ENCODE measurements around the gene ATP2B2.
"Not testable (repeated sequence)": the region's sequence is repeated elsewhere in the genome, so short reads cannot be mapped to it uniquely, and the experiment has no call there.

Gene ATP2B2

DNA sequence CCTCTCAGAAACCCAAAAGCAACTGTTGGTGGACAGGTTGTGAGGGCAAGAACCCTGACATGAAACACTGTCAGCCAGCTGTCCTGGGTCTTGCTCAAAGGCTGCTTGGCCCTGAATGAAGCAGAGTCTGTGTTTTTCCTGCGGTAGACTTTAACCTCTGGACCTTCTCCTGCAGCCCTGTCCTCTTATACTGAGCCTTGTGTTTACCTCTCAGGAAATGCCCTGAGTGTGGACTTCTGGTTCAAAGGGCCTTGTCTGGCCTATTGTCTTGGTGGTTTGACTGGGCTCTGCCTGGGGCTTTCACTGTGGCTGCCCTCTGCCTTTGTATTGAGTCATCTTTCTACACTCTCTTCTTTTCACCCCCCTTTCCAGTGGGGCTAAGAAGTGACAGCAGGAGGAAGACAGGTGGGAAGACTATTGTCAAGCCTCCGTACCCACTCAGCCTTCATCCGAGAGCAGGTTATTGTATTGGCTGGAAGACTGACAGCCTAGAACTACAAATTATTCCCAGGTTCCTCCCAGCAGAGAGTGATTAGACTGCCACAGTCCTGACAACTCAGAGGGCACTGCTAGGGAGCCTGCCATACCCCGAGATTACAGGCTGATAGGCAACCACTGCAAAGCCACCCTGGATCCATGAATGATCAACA, 187.9 kb downstream of the ATP2B2 start:
- DNase-seq, result no peak

DNA sequence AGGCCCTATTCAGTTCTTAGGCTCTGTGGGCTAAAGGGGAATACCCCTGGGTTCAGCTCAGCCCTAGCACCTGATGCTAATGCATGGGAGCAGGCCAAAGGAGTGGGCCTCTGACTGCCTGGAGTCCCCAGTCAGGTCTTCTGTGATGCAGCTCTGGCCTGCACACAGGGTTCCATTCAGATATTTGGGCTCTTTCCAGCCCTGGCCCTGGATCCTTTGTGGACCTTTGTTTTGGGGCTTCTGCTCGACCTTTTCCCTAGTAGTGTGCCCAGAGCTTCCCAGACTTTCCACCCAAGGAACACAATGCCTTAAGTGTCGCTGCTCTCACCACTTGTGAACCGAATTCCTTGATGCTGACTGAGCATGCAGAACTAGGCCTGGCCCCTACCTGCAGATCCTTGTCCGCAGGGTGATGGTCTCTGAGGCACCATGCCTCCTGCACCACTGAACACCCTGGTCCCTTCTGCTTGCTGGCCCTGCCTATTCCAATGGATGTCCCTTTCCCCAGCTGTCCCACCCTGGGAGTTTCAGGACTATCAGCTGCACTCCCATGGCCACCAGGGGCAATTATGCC, 189.5 kb downstream of the ATP2B2 start:
- DNase-seq, result no peak

DNA sequence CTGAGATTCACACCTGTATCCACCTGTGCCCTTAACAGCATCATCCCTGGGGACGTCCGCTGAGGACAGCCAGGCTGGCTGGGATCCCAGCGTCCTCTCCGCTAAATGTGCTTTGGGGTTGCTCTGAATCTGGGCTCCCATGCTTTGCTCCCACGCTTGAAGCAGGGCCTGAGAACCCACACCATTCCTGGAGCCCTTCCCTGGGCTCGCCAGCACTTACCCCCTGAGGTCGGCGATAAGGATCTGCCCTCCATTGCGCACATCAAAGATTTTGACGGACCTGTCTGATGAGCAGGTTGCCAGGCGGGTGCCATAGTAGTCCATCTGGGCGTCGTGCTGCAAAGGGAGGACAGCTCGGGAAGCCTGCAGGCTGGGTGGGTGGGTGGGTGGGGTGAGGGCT, 190.3 kb downstream of the ATP2B2 start:
- DNase-seq, result no peak

DNA sequence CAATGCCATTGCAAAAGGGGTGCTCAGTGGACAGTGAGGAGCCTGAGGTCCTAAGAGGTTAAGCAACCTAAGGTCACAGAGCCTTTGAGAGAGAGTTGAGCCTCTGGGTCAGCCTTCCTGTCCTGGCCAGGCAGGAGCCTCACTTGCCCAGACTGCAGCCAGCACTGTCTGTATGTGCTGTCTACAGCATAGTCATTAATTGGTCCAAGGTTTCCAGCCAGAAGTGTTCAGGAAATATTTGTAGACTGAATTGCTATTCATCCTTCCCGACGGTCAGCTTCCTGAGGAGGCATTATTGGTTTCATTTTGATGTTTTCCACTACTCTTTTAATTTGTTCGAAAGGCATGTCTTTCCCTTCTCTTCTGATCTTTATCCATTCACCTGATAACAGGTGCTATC, 192.5 kb downstream of the ATP2B2 start:
- DNase-seq, result no peak

DNA sequence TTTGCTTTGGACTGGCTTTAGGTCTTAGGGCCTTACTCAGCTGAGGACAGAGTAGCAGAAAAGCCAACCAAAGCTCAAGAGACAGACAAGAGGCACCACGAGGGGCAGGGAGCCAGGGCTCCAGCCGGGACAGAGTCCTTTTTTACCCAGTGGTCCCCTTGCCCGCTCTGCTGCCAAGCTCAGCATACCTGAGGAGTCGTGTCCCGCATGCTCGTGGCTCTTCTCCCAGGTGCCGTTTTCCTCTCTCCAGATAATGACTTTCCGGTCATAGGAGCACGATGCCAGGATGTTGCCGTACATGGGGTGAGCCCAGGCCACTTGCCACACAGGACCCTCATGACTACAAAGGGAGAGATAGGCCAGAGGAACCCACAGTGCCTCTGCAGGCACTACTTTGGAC, 193.0 kb downstream of the ATP2B2 start:
- no peak for DNase-seq

DNA sequence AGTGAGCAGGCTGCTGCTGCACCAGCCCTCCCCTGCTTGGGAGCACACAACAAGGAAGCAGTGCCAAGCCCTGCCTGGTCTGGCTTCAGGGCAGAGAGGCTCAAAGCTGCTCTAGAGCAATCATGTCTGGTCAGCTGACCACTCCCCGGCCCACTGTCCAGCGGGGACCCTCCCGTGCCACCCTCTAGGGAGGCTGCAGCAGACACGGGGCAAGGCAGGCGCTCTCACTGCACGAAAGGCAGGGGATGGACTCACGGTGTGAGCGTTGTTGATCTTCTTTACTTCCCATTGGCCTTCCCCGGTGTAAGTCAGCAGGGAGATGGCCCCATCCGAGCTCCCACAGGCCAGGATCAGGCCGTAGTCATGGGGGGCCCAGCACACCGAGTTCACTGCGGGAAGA, 193.7 kb downstream of the ATP2B2 start:
- no peak for DNase-seq

DNA sequence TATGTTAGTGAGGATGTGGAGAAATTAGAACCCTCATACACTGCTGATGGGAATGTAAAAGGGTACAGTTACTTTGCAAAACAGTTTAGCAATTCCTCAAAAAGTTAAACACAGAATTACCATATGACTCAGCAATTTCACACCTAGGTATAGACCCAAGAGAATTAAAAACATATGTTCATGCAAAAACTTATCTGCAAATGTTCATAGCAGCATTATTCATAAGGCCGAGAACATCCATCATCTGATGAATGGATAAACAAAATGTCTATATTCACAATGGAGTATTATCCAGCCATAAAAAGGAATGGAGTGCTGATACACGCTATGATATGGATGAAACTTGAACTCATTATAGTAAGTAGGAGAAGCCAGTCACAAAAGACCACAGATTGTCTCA, 194.8 kb downstream of the ATP2B2 start:
- no peak for DNase-seq

DNA sequence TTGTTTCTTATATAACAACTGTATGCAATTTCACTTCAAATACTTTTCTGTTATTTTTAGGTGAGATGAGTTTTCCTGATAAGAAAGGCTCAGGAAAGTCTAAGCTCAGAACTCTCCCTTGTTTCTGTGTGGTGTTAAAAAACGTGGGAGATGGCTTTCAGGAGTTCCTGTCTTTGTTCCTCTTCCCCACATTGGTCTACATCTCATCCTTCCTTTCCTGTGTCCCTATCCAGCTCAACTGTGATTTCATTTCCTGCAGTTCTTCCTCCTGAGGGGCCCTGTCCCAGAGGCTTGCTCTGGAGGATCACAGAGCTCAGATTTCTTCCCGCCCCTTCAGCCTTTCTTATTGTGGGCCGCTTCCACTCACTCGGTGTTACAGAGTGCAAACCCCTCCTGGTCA, 195.7 kb downstream of the ATP2B2 start:
- no peak for DNase-seq

DNA sequence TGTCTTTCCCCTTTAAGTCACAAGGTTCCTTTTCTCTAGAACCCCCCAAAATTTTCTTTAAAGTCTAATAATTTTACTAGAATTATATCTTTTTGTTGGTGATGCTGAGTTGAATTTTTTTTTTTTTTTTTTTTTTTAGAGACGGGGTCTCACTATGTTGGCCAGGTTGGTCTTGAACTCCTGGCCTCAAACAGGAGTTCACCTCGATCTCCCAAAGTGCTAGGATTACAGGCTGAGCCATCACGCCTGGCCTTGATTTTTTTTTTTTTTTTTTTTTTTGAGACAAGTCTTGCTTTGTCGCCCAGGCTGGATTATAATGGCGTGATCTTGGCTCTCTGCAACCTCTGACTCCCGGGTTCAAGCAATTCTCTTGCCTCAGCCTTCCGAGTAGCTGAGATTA, 196.7 kb downstream of the ATP2B2 start:
- DNase-seq, result no peak

DNA sequence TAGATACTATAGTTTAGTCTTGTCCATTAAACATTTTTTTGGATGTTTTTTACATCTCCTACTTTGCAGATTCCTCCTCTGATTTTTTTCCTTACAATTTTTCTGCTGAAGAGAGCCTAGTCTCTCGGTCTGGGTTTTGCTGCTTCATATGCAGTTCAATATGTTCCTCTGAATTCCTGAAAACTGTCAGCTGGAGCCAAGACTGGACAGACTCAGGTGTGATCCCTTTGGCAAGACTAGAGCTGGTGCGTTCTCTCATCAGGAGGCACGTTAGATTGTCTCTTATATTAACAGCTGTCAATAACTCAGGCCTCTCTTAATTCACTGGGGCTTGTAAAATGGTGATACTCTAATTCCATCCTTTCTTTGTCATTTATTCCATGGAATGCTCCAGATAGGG, 199.2 kb downstream of the ATP2B2 start:
- DNase-seq, result no peak

DNA sequence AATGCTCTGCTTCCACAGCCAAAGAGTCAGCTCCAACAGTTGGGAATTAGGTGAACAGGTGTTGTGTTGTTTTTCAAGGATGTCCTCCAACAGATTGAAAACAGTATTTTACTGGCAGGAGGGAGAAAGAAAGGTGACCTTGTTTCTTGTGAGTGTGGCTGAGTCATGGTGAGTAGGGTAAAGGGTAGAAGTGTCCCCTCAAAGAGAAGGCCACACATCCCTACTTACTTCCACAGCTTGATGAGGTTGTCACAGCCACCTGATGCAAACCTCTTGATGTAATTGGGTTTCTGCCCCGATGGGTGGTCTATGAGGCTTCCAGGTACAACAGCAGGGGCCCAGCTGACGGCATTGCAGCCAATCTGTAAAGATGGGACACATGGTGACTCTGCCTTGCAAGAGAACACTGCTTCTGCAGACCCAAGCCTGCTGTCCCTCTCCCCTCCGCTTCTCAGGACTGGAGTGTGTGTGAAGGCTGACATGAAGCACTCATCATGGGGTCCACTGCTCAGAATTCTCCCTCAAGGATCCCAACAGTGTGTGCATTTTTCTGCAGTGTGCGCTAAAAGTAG, 200.0 kb downstream of the ATP2B2 start:
- DNase-seq, result no peak

DNA sequence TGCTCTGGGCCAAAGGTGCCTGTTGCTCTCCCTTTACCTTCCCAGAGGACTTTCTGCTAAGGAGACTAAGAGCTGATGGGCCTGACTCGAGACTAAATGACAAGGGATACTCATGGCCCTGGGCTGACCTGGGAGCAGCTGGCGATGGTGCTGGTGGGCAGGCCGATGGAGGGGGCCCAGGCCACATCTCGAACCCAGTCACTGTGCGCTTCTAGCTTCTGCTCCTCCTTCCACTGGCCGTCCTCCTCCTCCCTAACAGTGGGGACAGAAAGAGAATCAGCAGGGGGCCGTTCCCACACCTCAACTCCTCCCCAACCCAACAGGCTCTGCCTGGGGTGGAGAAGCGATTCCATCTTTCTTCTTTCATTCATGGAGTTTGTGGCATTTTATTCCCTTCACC, 200.5 kb downstream of the ATP2B2 start:
- no peak for DNase-seq

DNA sequence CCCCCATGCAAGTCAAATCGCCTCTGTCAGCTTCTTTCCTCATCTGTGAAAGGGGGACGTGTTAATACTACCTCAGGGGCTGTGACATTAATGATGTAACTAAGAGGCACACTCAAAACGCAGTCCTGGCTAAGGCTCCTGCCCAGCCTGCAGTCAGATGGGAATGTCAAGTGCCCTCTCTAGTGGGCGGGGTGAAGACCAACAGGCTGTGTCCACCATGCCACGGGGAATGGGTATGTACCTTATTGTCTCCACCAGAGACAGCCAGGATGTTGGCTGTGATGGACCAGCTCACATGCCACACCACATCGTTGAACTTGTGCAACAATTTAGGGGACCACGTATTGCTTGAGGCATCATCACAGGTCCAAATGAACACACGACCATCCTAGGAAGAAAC, 201.6 kb downstream of the ATP2B2 start:
- DNase-seq, result no peak

DNA sequence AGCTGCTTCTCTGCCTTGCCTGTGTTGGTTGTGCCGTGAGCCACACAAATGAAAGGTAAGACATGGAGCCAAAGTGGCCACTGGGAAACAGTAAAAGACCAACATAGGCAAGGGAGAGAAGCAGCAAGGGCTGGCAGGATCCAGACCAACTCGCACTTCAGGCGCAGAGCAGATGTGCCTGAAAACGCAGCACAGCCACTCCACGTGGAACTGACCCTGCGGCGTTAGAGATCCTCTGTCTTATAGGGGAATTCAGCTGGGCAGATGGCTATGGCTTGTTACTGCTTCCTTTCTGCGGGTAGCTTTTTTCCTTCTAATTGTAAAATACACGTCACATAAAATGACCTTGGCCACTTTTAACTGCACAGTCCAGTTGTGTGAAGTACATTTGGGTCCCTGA, 202.3 kb downstream of the ATP2B2 start:
- DNase-seq, result no peak

DNA sequence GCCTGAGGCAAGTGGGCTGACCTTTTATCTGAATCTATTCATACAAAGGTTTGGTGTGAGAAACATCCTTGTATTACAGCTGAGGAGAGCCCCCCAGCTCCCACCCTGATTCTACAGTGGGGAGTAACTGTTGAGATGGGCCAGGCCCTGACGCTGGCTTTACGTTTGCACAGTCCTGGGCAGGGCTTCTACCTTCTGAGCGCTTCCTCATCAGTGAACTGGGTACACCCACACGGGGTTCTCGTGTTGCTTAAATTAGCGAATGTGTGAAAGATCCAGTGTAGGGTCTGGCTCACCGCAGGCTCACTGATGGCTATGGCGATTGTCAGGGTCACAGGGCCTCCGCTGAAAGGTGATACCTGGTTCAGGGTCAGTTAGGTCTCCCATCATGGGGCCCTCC, 205.3 kb downstream of the ATP2B2 start:
- DNase-seq, result no peak

DNA sequence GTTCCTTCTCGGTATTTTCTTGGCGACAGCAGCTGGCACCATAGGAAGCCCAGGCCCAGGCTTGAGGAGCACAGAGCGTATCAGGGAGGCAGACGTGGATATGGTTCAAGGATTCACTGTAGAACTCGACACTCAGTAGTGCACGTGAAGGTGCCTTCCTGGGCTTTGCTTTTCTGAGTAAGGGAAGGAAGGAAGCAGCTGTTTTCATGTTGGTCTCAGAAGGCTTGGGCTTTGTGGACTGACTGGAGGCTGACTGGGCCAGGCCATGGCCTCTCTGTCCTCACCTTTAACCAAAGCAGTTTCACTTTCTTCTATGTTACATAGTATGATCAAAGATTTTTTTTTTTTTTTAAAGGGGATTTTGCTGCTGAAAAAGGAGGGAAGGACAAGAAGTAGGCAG, 205.7 kb downstream of the ATP2B2 start:
- no peak for DNase-seq

DNA sequence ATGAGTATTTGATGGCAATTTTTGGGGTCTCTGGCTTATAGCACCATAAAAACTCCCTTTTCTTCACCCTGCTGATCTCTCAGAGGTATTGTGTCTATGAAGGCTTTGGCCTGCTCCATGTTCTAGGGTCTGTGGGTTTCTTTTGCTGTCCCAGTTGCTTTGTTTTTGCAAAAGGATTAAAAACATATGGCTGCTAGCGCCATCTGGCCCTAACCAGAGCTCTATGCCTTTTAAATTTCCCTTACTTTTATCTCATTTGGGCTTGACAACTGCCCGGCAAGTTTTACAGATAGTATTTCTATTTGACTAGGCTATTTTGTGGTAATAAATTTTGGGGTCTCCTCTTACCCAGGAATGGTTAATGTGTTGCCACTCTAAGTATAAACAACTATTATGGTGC, 206.2 kb downstream of the ATP2B2 start:
- no peak for DNase-seq

DNA sequence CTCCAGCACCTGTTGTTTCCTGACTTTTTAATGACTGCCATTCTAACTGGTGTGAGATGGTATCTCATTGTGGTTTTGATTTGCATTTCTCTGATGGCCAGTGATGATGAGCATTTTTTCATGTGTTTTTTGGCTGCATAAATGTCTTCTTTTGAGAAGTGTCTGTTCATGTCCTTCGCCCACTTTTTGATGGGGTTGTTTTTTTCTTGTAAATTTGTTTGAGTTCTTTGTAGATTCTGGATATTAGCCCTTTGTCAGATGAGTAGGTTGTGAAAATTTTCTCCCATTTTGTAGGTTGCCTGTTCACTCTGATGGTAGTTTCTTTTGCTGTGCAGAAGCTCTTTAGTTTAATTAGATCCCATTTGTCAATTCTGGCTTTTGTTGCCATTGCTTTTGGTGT, 207.3 kb downstream of the ATP2B2 start:
- DNase-seq, result not testable (repeated sequence)

DNA sequence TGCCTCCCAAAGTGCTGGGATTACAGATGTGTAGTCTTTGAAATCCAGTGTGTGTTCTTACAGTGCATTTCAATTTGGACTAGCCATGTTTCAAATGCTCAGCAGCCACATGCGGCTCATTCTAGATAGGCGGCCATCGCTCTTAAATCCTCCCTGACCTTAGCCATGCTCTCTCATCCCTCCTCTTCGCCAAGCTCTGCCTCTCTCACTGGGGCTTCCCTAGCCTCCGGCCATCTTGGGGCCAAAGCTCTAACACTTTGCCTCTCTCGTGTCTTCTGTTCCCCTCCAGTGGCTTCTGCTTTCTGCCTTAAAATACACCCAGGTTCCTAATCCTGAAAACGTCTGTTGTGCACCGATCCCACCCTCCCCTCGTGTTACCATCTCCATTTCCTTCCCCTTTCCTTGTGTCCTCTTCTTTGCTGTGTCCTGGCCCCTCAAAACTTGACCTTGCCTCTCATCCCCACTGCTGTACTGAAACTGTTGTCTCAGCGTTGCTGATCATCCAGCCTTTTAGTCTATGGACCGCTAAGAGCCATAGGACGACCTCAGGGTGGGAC, 211.3 kb downstream of the ATP2B2 start:
- DNase-seq, result no peak

DNA sequence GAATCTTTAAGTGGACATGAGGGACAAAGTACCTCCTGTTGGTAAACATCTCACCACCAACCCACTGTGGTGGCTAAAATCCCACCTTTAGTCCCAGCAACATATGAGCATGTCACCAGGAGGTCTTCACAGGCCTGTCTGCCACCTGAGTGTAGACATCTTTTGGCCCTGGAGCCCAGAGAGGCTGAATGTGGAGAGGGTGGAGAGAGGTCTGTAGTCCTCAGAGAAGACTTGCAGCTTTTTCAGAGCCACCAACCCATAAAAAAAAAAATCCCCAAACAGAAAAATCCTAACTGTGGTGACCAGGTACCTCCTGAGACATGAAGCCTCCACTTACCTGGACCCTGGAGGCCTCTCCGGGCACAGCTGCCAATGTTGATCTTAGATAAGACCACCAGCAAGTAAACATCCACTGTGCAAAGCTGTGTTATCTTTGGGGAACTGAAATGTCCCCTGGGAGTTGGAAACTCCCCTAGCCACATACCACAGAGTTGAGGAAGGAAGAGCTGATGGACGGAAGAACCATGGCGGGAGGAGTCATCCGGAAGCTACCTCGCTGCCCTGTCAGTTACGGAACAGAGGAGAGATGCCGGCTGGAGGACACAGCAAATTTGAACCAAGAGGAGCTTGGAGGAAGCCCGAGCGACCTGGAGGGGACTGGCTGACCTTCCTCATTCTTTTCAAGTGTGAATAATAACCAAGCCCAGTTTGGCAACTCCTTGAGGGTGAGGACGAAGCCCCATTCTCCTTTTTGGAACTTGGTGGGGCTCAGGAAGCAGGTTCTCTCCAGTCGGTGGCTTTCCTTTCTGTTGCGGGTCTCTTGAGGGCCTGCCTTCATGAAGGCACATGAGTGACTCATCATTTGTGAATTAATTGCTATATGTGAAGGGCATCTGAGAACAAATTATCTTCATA, 212.6 kb downstream of the ATP2B2 start, which contains the start of gene GHRL:
Gene GHRL, minus strand, starts transcription at position 443 of the 915 bp plus-strand sequence. CDS start 2,767 bp downstream, outside the sequence.
- no peak for DNase-seq

DNA sequence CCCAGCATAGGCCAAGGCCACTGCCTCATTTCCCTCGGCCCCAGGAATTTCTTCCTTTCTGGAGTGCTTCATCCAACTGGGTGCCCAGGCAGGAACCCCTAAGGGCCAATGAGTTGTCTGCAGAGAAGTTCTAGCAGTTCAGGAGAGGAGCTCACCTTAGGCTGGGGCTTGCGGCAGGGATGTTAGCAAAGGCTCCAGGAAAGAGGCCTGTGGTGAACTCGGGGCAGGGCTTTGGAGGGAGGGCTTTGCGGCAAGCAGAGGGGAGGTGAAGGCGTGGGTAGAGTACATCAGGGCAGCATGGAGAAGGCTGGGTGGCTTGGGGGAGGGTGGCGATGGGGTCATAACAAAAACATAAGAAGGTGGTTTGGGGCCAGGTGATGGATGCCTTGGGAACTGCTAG, 213.7 kb downstream of the ATP2B2 start:
- DNase-seq, result no peak

DNA sequence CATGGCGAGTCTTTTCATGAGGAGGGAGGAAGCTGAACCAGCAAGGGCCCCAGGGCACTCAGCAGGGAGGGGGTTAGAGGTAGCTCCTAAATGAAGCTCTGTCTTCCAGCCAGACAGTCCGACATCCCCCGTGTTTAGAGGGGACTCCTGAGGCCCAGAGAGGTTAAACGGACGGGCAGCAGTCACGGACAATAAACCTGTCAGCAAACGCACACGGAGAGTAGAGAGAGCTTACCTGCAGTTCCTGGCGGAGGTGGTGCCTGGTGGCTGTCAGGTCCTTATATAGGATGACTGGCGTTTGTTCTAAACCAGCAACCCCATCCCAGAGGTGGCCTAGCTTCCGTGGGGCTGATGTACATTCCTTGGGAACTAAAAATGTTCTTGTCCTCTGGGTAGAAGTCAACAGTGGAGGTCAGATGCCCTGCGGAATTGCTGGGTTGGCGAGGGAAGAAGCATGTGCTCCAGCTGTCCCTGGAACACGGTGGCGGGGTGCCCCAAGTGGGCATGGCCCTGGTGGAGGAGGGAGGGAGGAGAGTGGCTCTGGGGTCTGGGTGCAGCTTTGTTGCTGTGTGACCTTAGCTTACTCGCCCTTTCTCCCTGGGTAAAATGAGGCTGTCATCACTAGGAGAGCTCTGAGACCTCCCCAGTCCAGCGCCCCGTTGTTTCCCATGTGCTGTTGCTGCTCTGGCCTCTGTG, 214.8 kb downstream of the ATP2B2 start:
- DNase-seq, result no peak
